Lower leg skin (tissue), 4 donors: ENCODE results near the gene NEU1. TPM values are rescaled to one million over a fixed set of nuclear protein-coding genes. Genes with fewer than 3 reads are reported as not detected.
"Not testable (repeated sequence)": the region's sequence is repeated elsewhere in the genome, so short reads cannot be mapped to it uniquely, and the experiment has no call there.

Experiments
- DNase-seq, 2 donors: peaks; one replicate each; pipeline ENCODE4 v3.0.0-alpha.2; 2019; ENCODE audit warnings: low spot score in 2 of 2
- H3K4me3 ChIP-seq: fragments of 200-600 bp; sonication (generic); 2 replicates; pipeline ENCODE4 v1.5.1; 2017; ENCODE audit warnings: mild to moderate bottlenecking, low read depth; ENCODE audit not compliant: poor library complexity, severe bottlenecking
- POLR2A ChIP-seq, 2 donors: fragments of 450-650 bp; IDR thresholded peaks; one replicate each; pipeline ENCODE4 v1.6.1; 2016 to 2017; ENCODE audit warnings: antibody characterized with exemption in 2 of 2, mild to moderate bottlenecking in 1 of 2, moderate library complexity in 1 of 2
- WGBS, 2 donors: methylation state at CpG; one replicate each; pipeline ENCODE4 v1.1.5; 2018; 5-methylcytosine and 5-hydroxymethylcytosine counted together
- intact Hi-C: fragments of 100-400 bp; cut with DNase I; formaldehyde crosslinking; loops from one replicate; pipeline ENCODE4 v1.15.0; 2023; ENCODE audit warnings: low total_unique reads
- total RNA-seq, 4 donors: library from RNA; depleted of rRNA; stranded (reverse); fragments of >200 nt; gene quantifications; one replicate each; pipeline ENCODE4 v1.1.0, GENCODE V29; 2016
- TF ChIP-seq, protein P1 (sequence below), 3 donors: fragments of 450-650 bp; IDR thresholded peaks; one replicate each; pipeline ENCODE4 v1.5.1; 2016; ENCODE audit warnings: antibody characterized with exemption in 3 of 3, mild to moderate bottlenecking in 3 of 3, moderate library complexity in 2 of 3

Gene NEU1
- total RNA-seq, 4 donors from 2014 or later, result 29.1 to 47.6 (median 39.6) TPM

DNA sequence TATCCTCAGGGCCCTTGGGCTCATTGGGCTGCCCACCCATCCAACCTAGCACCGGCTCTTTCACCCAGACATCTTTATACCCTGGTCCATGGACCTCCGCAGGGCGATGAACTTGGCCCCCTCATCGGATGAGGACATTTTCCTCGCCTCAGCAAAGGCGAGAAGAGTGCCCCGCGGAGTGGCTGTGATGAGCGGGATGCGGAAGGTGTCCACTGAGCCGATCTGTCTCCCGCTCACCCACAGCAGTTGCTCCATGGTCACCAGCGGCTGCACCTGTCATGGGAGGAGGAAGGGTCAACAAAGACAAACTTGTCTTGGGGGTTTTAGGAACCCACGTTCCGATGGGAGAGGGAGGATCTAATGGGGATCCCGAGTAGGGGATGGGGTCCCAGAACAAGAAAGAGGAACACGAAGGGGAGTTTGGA is 690 bp downstream of the NEU1 start:
- H3K4me3 ChIP-seq, result peak overlapping the region; percentile 53
- intact Hi-C loops, result no loop called here
- no peak for TF ChIP-seq POLR2A (IDR thresholded peaks at IDR 0.05)
- TF ChIP-seq, protein P1, sequence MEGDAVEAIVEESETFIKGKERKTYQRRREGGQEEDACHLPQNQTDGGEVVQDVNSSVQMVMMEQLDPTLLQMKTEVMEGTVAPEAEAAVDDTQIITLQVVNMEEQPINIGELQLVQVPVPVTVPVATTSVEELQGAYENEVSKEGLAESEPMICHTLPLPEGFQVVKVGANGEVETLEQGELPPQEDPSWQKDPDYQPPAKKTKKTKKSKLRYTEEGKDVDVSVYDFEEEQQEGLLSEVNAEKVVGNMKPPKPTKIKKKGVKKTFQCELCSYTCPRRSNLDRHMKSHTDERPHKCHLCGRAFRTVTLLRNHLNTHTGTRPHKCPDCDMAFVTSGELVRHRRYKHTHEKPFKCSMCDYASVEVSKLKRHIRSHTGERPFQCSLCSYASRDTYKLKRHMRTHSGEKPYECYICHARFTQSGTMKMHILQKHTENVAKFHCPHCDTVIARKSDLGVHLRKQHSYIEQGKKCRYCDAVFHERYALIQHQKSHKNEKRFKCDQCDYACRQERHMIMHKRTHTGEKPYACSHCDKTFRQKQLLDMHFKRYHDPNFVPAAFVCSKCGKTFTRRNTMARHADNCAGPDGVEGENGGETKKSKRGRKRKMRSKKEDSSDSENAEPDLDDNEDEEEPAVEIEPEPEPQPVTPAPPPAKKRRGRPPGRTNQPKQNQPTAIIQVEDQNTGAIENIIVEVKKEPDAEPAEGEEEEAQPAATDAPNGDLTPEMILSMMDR (IDR thresholded peaks at IDR 0.05), result no peak
- no peak for DNase-seq
- WGBS, 2 donors, result 36 to 48% methylated on average over 17 of the region's 17 CpGs

DNA sequence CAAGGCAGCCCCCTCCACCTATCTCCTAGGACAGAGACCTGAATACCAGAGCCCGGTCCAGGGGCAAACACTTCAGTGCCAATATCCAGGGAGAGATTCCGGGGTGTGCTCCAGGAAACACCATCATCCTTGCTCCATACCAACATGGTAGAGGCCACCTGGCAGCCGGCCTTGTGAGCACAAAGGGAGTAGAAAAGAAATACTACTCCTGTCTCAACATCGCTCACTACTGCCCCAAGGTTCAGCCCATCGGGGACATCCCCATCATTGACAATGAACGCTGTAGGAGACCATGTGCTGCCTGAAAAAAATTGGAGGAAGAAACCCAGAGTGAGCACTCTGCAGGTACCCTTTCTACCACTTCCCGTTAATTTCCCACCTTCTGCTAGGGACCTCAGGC is 1.5 kb downstream of the NEU1 start:
- intact Hi-C loops, result no loop called here
- 93 to 94% methylated on average over 7 of the region's 7 CpGs for WGBS, 2 donors
- no peak overlapping the region for H3K4me3 ChIP-seq
- DNase-seq, result no peak
- TF ChIP-seq POLR2A (IDR thresholded peaks at IDR 0.05), result no peak
- TF ChIP-seq, protein P1 (IDR thresholded peaks at IDR 0.05), result no peak

DNA sequence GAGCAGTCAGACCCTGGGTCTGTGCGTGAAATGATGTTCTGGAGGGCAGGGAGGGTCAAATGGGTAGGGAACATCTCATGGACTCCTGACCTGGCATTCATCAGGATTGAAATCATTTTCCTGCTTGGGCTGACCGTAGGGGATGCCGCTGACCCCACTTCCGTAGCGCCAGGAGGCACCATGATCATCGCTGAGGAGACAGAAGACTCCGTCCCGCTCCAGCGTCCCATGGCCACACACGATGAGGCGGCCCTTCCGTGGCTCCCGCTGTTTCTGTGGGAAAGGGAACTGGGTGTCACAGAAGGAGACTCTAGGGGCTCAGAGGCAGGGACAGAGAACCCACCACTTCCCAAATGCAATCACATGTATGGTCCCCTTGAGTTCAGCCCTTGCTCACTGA is 2.3 kb downstream of the NEU1 start:
- WGBS, 2 donors, result 95% methylated on average over 12 to 13 of the region's 13 CpGs
- no peak for TF ChIP-seq POLR2A (IDR thresholded peaks at IDR 0.05)
- TF ChIP-seq, protein P1 (IDR thresholded peaks at IDR 0.05), result no peak
- DNase-seq, result no peak
- intact Hi-C loops, result no loop called here
- H3K4me3 ChIP-seq, result no peak overlapping the region

DNA sequence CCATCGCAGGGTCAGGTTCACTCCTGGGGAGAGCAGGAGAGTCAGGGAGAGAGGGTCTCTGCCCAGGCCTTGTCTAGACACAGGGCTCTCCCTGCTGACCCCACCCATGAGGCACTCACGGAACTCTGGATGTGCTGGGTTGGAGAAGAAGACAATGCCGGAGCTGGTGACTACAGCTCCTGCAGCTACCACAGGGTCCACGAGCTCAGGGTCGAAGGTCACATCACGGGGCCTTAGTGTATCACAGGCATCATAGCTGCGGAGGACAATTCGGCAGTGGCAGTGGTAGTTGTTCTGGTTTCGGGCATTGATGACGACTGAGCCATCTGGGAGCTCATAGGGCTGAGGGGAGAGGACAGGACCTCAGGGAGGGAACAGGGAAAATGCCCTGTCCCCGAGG is 2.7 kb downstream of the NEU1 start:
- no peak for DNase-seq
- intact Hi-C loops, result no loop called here
- WGBS, 2 donors, result 90 to 94% methylated on average over 5 to 11 of the region's 11 CpGs
- TF ChIP-seq, protein P1 (IDR thresholded peaks at IDR 0.05), result no peak
- TF ChIP-seq POLR2A (IDR thresholded peaks at IDR 0.05), result no peak
- no peak overlapping the region for H3K4me3 ChIP-seq

DNA sequence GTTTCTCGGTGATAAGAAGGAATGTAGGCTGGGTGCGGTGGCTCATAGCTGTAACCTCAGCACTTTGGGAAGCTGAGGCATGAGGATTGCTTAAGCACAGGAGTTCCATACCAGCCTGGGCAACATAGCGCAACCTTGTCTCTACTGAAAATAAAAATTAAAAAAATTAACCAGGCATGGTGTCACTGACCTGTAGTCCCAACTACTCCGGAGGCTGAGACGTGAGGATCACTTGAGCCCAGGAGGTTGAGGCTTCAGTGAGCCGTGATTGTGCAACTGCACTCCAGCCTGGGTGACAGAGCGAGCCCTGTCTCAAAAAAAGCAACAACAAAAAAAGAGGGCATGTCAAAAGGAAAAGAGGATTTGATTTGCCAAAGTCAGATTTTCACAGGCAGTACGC is 3.9 kb downstream of the NEU1 start:
- WGBS, 2 donors, result 88 to 90% methylated on average over 8 of the region's 8 CpGs
- no peak overlapping the region for H3K4me3 ChIP-seq
- TF ChIP-seq, protein P1 (IDR thresholded peaks at IDR 0.05), result no peak
- no peak for TF ChIP-seq POLR2A (IDR thresholded peaks at IDR 0.05)
- intact Hi-C loops, result no loop called here
- DNase-seq, result no peak

DNA sequence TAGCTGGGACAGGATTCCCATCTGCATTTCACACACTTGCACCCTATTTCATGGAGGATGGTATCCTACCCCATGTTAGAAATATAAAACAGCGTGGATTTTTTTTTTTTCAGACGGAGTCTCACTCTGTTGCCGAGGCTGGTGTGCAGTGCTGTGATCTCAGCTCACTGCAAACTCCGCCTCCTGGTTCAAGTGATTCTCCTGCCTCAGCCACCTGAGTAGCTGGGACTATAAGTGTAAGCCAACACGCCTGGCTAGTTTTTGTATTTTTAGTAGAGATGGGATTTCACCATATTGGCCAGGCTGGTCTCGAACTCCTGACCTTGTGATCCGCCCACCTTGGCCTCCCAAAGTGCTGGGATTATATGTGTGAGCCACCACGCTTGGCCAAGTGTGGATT is 4.8 kb downstream of the NEU1 start:
- WGBS, 2 donors, result 90 to 92% methylated on average over 8 of the region's 8 CpGs
- intact Hi-C loops, H3K4me3 ChIP-seq, DNase-seq: not testable (repeated sequence)

DNA sequence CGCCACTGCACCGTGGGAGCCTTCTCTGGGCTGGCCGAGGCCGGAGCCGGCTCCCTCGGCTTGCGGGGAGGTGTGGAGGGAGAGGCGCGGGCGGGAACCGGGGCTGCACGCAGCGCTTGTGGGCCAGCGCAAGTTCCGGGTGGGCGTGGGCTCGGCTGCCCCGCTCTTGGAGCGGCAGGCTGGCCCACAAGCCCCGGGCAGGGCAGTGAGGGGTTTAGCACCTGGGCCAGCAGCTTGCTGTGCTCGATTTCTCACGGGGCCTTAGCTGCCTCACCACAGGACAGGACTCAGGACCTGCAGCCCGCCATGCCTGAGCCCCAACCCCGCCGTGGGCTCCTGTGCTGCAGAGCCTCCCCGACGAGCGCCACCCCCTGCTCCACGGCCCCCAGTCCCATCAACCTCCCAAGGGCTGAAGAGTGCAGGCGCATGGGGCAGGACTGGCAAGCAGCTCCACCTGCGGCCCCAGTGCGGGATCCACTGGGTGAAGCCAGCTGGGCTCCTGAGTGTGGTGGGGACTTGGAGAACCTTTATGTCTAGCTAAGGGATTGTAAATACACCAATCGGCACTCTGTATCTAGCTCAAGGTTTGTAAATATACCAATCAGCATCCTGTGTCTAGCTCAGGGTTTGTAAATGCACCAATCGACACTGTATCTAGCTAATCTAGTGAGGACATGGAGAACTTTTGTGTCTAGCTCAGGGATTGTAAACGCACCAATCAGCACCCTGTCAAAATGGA is 10.5 kb downstream of the NEU1 start:
- DNase-seq, intact Hi-C loops, H3K4me3 ChIP-seq: not testable (repeated sequence)
- 88 to 90% methylated on average over 16 to 29 of the region's 35 CpGs for WGBS, 2 donors
